ENCODE results near the gene TPSG1. TPM values are rescaled to one million over a fixed set of nuclear protein-coding genes. Genes with fewer than 3 reads are reported as not detected.
"Not testable (repeated sequence)": the region's sequence is repeated elsewhere in the genome, so short reads cannot be mapped to it uniquely, and the experiment has no call there.

Gene TPSG1
- total and polyA plus RNA-seq, 2 experiments from 2014 or later = 0.77 TPM; not detected in 1

GRCh38 chr16:1237990-1238389 is 12.9 kb upstream of the TPSG1 start:
- Histone ChIP-seq H3K4me3 (no peak overlapping the region), H3K9me3 (ENCODE audit: low read depth) (no peaks in the 10 kb centered on the region), H3K4me1 (ENCODE audit: low read depth) (no peaks in the 10 kb centered on the region), H3K36me3 (no peaks in the 10 kb centered on the region), H3K27ac (no peak overlapping the region), H3K27me3 (no peaks in the 10 kb centered on the region)
- no peak for DNase-seq (ENCODE audit: low read depth in 1 of 2, low spot score in 1 of 2)
- TF ChIP-seq CTCF (IDR thresholded peaks at IDR 0.05; ENCODE audit: low read depth, low read length) = no peak

GRCh38 chr16:1236659-1237058 is 11.6 kb upstream of the TPSG1 start:
- not testable (repeated sequence) for H3K9me3 ChIP-seq (ENCODE audit: low read depth); H3K36me3 ChIP-seq; H3K4me1 ChIP-seq (ENCODE audit: low read depth); H3K27ac ChIP-seq; H3K4me3 ChIP-seq; H3K27me3 ChIP-seq; DNase-seq (ENCODE audit: low read depth in 1 of 2, low spot score in 1 of 2)

GRCh38 chr16:1232049-1232748 is 7.1 kb upstream of the TPSG1 start:
- H3K4me1 ChIP-seq (ENCODE audit: low read depth); H3K27ac ChIP-seq; DNase-seq (ENCODE audit: low read depth in 1 of 2, low spot score in 1 of 2); H3K36me3 ChIP-seq; H3K4me3 ChIP-seq; H3K9me3 ChIP-seq (ENCODE audit: low read depth); H3K27me3 ChIP-seq: not testable (repeated sequence)

DNA sequence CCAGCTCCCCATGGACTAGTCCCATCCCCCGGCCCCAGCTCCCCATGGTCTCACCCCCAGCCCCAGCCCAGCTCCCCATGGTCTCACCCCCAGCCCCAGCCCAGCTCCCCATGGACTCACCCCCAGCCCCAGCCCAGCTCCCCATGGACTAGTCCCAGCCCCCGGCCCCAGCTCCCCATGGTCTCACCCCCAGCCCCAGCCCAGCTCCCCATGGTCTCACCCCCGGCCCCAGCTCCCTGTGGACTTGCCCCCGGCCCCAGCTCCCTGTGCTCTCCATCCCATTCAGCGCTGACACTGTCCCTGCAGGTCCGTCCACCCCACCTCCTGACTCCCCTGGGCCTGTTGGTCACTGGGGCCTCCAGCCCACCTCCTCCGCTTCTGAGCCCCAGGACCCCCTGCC is 6.2 kb upstream of the TPSG1 start:
- not testable (repeated sequence) for H3K36me3 ChIP-seq; H3K9me3 ChIP-seq (ENCODE audit: low read depth); DNase-seq (ENCODE audit: low read depth in 1 of 2, low spot score in 1 of 2)

GRCh38 chr16:1230471-1231212 is 5.6 kb upstream of the TPSG1 start:
- H3K9me3 ChIP-seq (ENCODE audit: low read depth); H3K36me3 ChIP-seq; H3K4me1 ChIP-seq (ENCODE audit: low read depth); H3K27me3 ChIP-seq; H3K4me3 ChIP-seq; H3K27ac ChIP-seq; DNase-seq (ENCODE audit: low read depth in 1 of 2, low spot score in 1 of 2): not testable (repeated sequence)

More for the DNA sequence above, 6.2 kb upstream of the TPSG1 start:
- H3K4me3 ChIP-seq; H3K27ac ChIP-seq; H3K27me3 ChIP-seq; H3K4me1 ChIP-seq (ENCODE audit: low read depth): not testable (repeated sequence)

DNA sequence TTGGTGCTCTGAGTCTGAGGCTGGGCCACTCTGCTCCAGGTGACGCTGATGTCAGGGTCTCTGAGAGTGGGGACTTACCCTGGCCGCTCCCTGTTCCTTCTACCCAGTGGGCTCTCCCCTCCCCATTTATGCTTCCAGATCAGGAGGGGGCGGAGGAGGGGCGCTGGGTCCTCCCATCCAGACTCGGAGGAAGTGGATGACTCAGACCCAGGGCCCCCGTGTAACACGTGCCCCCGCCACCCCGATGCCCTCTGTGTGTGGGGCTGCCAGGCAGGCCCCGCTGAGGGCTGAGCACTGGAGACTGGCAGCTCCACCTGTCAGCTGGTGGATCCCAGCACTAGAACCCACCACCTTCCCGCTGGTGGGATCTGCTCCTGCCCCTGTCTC is 5.0 kb upstream of the TPSG1 start, which contains the start of gene TPSB2:
TSS of gene TPSB2 (minus strand) at position 101 of the 387 bp plus-strand sequence. CDS start 233 bp downstream, outside the sequence.
- not testable (repeated sequence) for DNase-seq (ENCODE audit: low read depth in 1 of 2, low spot score in 1 of 2); H3K27me3 ChIP-seq; H3K4me1 ChIP-seq (ENCODE audit: low read depth); H3K4me3 ChIP-seq; H3K36me3 ChIP-seq; H3K27ac ChIP-seq; H3K9me3 ChIP-seq (ENCODE audit: low read depth)

- H3K4me3 ChIP-seq; H3K9me3 ChIP-seq (ENCODE audit: low read depth); H3K27ac ChIP-seq; DNase-seq (ENCODE audit: low read depth in 1 of 2, low spot score in 1 of 2); H3K36me3 ChIP-seq; H3K27me3 ChIP-seq; H3K4me1 ChIP-seq (ENCODE audit: low read depth): not testable (repeated sequence)
Observed at GRCh38 chr16:1229476-1229875, 4.4 kb upstream of the TPSG1 start.

DNA sequence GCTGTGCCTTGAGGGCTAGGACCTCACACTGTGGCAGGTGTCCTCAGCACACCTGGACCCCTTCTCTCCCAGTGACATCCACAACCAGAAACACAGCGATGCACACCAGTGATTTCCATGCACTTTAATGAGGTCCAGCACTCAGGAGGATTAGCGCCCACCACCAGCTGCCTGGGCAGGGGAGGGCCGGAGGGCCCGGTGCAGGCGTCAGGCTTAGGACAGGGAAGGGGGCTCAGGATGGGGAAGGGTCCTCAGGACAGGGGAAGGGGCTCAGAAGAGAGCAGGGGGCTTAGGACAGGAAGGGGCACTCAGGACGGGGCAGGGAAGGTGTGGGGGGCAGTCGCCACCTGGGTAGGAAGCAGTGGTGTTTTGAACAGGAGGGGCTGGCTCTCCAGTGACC is 3.2 kb upstream of the TPSG1 start:
- H3K27ac ChIP-seq; H3K9me3 ChIP-seq (ENCODE audit: low read depth); H3K27me3 ChIP-seq; H3K36me3 ChIP-seq; DNase-seq (ENCODE audit: low read depth in 1 of 2, low spot score in 1 of 2); H3K4me3 ChIP-seq; H3K4me1 ChIP-seq (ENCODE audit: low read depth): not testable (repeated sequence)

DNA sequence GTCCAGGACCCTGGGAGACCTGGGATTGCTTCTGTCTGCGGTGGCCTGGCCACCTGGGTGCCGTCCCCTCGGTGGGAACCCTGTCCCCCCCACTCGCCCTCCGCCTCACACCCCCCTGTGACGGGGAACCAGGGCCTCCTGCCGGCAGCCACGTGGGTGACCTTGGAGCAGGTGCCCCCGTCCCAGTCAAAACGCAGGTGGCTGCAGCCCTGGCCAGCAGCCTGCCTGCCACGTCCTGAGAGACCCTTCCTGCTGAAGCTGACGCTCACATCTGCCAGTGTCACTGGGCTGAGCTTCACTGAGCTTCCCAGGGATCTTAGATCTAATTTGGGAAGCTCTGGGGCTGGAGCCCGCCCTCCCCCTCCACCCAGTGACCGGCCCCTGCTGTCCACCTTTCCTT is 1.6 kb upstream of the TPSG1 start:
- DNase-seq (ENCODE audit: low read depth in 1 of 2, low spot score in 1 of 2) = peak in 1 of 2 donors; percentile 17
- not testable (repeated sequence) for H3K9me3 ChIP-seq (ENCODE audit: low read depth); H3K4me1 ChIP-seq (ENCODE audit: low read depth); H3K27ac ChIP-seq; H3K27me3 ChIP-seq; H3K4me3 ChIP-seq; H3K36me3 ChIP-seq

- not testable (repeated sequence) for H3K9me3 ChIP-seq (ENCODE audit: low read depth); H3K36me3 ChIP-seq; DNase-seq (ENCODE audit: low read depth in 1 of 2, low spot score in 1 of 2); H3K27ac ChIP-seq; H3K4me3 ChIP-seq; H3K4me1 ChIP-seq (ENCODE audit: low read depth); H3K27me3 ChIP-seq
Observed at GRCh38 chr16:1225728-1226311, 752 bp upstream of the TPSG1 start.
